Measurements from ENCODE around the gene APOBR. TPM values are rescaled to one million over a fixed set of nuclear protein-coding genes. Genes with fewer than 3 reads are reported as not detected.

APOBR gene
- total and polyA plus RNA-seq, 2 of the 13 experiments (the other 11 are each of a cell fraction or from before 2014, with no cell fraction given): 0.03 TPM; not detected in 1

DNA sequence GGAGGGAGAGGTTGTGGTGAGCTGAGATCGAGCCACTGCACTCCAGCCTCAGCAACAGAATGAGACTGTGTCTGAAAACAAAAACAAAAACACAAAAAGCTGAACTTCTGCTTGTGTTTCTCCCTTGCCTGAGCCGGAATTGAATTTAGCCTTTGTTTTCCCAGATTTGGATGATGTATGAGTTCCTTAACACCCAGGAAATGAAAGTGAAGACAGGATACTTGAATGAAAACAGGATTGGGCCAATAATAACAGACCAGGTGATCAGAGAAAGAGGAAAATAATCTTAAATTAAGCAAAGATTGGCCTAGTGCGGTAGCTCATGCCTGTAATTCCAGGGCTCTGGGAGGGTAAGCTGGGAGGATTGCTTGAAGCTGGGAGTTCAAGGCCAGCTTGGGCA, 45.9 kb downstream of the APOBR start (continued):
- no peak for TF ChIP-seq NAIF1 (CRISPR knock-in tag; IDR thresholded peaks at IDR 0.05; ENCODE audit: borderline replicate concordance)
- TF ChIP-seq EHMT2 (IDR thresholded peaks at IDR 0.05; ENCODE audit: borderline replicate concordance, low read depth, low read length): 0 out of 2 replicates have a peak, but pooled peaks have one; percentile 18

DNA sequence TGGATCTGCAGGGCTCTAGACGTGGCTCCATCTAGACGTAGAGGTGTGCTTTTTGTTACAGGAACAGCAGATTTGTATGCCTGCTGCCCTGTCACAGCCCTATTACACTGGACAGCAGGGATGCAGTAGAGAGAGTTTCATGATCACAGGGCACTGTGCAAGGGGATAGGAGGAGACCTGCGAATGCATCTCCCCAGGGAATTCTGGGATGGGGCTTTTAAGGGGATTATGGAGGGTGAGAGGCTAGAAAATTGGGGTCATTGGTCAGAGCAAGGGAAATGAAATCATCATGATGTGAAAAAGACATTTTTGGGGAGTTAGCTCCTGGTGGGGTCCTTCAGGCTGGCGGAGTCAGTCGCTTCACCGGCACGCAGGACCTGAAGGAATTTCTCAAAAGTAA, 48.2 kb downstream of the APOBR start:
- intact Hi-C loops (cut with micrococcal nuclease; ENCODE audit: unreplicated experiment): loop anchor here (10.0 kb wide), 1 partner anchor 72 kb away; the partner anchor contains the start of gene SULT1A1
- no peak for ATAC-seq
- no peak overlapping the region for H3K9ac ChIP-seq (ENCODE audit: insufficient read depth, low read depth, low read length)
- in situ Hi-C loops (cut with HindIII; ENCODE audit: extremely low pct_ligation_motif_present, low pct_unique_long_range_greater_than_20kb): no loop called here
- DNase-seq (ENCODE audit: low spot score): no peak
- H2AFZ ChIP-seq (ENCODE audit: low read length): no peak overlapping the region
- no peak for TF ChIP-seq ETV6 (CRISPR knock-in tag; conservative IDR thresholded peaks at IDR 0.05)
- TF ChIP-seq SMARCC2 (IDR thresholded peaks at IDR 0.05): no peak
- 0 out of 2 replicates have a peak, but pooled peaks have one; percentile 7 for TF ChIP-seq CEBPG (CRISPR knock-in tag; IDR thresholded peaks at IDR 0.05)
- TF ChIP-seq SP4 (CRISPR knock-in tag; IDR thresholded peaks at IDR 0.05): 0 out of 2 replicates have a peak, but pooled peaks have one; percentile 26
- peak; percentile 36; the same call in 1 of the 2 replicates for TF ChIP-seq ZNF614 (CRISPR knock-in tag; IDR thresholded peaks at IDR 0.05; ENCODE audit: borderline replicate concordance)
- no peak for TF ChIP-seq THAP7 (CRISPR knock-in tag; IDR thresholded peaks at IDR 0.05)
- FAIRE-seq: no peak
- CTCF ChIA-PET (ENCODE audit: low intra/inter-chr PET ratio, low total read pairs): no interaction called here
- POLR2A ChIA-PET: interaction anchor here (1.2 kb wide), 1 partner anchor 54 kb away, joined by 3 read pairs; the partner anchor contains the start of gene SULT1A2
- H3K4me3 ChIP-seq (replicated peaks in 1 of 3; ENCODE audit: insufficient read depth in 1 of 3, low read depth in 2 of 3, low read length in 3 of 3): peak overlapping the region; percentile 1 to 28 (median 28); a peak in 3 of 6 replicates
- no peak overlapping the region for H3K27ac ChIP-seq (ENCODE audit: extremely low read length, insufficient read depth, low read length)
- H3K36me3 ChIP-seq (replicated peaks in 1 of 2; ENCODE audit: control insufficient read depth in 1 of 2, insufficient read depth in 2 of 2, low read length in 2 of 2): no peaks in the 10 kb centered on the region
- peaks cover 67% of the 10 kb centered on the region for H3K4me1 ChIP-seq (ENCODE audit: insufficient read depth, low read length)
- H3K9me3 ChIP-seq (ENCODE audit: low read length): no peaks in the 10 kb centered on the region
- BruUV-seq (replicated peaks): no TSS peak
- H3K27me3 ChIP-seq (ENCODE audit: control insufficient read depth in 1 of 2, insufficient read depth in 2 of 2, low read length in 2 of 2): 0 out of 5 replicates have a peak, but pooled peaks cover 0 to 6% of the 10 kb centered on the region in 2 experiments
- H3K4me2 ChIP-seq (ENCODE audit: low read depth, low read length): peak overlapping the region; percentile 72
- no peaks in the 10 kb centered on the region for H4K20me1 ChIP-seq (ENCODE audit: insufficient read depth, low read length)
- peaks cover 10% of the 10 kb centered on the region for H3K79me2 ChIP-seq (ENCODE audit: insufficient read depth, low read length)
- 50% methylated on average over 7 of the region's 7 CpGs for WGBS (ENCODE audit: low lambda C conversion rate)

All from HepG2 (cell line).